H1 (cell line): ENCODE results near the gene DENND1A. TPM values are rescaled to one million over a fixed set of nuclear protein-coding genes. Genes with fewer than 3 reads are reported as not detected.

Experiments used
- CHD7 ChIP-seq: fragments of 300-600 bp; sonication (generic); IDR thresholded peaks from 2 replicates; pipeline ENCODE4 v1.7.1; 2012; ENCODE audit warnings: low read length, moderate library complexity, mild to moderate bottlenecking, inconsistent platforms; ENCODE audit not compliant: insufficient replicate concordance
- polyA plus RNA-seq, 7 experiments: library from polyadenylated mRNA; depleted of rRNA in 3 of 7; stranded (reverse) in 5 of 7; unstranded in 2 of 7; fragments of >200 nt in 5 of 7; fragments of 200-250 nt in 2 of 7; gene quantifications; 1 replicate in 5 of 7; 2 replicates in 1 of 7; 4 replicates in 1 of 7; pipeline versions ENCODE4 v1.2.1 to v1.2.3, GENCODE V29; 2011 to 2013; ENCODE audit warnings: missing spikeins in 2 of 7, mixed read lengths in 2 of 7
- total RNA-seq: library from RNA; stranded (reverse); fragmentation: NEBNext Ultra II Directional; extraction: Animal tissue kit (Norgen Biotek cat#: 25700); gene quantifications from 2 replicates; pipeline ENCODE4 v1.2.1, GENCODE V29; 2021
- TF ChIP-seq, protein P1 (sequence below): IDR thresholded peaks from 2 replicates; pipeline ENCODE4 v1.6.1; 2012; ENCODE audit warnings: inconsistent platforms

The DENND1A gene
- total and polyA plus RNA-seq, 2 of the 8 experiments (the other 6 are each of a cell fraction or from before 2014, with no cell fraction given) = 24.1 to 26.4 TPM

- TF ChIP-seq, protein P1, sequence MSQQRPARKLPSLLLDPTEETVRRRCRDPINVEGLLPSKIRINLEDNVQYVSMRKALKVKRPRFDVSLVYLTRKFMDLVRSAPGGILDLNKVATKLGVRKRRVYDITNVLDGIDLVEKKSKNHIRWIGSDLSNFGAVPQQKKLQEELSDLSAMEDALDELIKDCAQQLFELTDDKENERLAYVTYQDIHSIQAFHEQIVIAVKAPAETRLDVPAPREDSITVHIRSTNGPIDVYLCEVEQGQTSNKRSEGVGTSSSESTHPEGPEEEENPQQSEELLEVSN = no peak
- TF ChIP-seq CHD7 = no peak
These were observed 583.1 kb downstream of the DENND1A start (continued) for GRCh38 chr9:123346826-123347225.
